ENCODE data around the gene TXNRD2. TPM values are rescaled to one million over a fixed set of nuclear protein-coding genes. Genes with fewer than 3 reads are reported as not detected.

TXNRD2 gene
- total RNA-seq, 1 donor from 2014 or later, result 46.0 TPM

DNA sequence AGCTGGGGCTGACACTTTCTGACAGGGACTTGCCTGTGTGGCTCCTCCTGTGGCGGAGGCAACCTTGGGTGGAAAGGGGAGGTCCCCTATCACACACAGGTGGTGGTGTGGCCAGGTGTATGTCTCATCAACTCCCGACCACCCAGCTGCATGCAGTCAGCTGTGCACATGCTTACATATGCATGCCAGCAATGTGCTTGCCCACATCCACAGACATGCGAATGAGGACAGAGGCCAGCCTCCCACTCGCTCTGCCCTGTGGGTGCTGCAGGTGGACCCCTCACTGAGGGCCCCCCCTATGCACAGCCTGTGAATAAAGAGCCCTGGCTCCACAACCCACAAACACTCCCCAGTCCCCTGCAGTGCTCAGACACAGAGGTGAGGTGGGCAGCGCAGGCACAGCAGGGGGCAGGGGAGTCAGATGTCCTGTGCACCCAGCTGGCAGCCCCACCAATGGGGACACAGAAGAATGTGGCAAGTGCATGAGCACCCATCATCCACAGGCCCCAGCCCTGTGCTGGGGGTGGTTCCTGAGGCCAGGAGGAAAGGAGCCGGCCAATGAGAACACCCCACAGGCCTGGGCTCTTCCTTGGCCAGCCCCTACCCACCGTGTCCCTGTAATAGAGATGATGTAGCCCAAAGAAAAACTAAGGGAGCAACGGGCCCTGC is 96.4 kb downstream of the TXNRD2 start:
- peaks cover 11 to 21% of the 10 kb centered on the region in 2 donors for H3K4me1 ChIP-seq
- no peaks in the 10 kb centered on the region for H3K27me3 ChIP-seq
- no peaks in the 10 kb centered on the region for H3K9me3 ChIP-seq
- H3K27ac ChIP-seq, result peak overlapping the region; percentile 70 to 84
- H3K4me3 ChIP-seq, result no peak overlapping the region
- H3K36me3 ChIP-seq, result peaks cover 2 to 6% of the 10 kb centered on the region in 2 donors
- DNase-seq (ENCODE audit: low spot score in 2 of 2), result no peak
- intact Hi-C loops (cut with DNase I), result no loop called here
- TF ChIP-seq CTCF (IDR thresholded peaks at IDR 0.05), result no peak

GRCh38 chr22:19844377-19845053 is 97.1 kb downstream of the TXNRD2 start:
- intact Hi-C loops (cut with DNase I), result loop anchor here (5.0 kb wide), 1 partner anchor 33 kb away; no protein-coding TSS in a partner anchor
- peaks cover 11 to 21% of the 10 kb centered on the region in 2 donors for H3K4me1 ChIP-seq
- H3K9me3 ChIP-seq, result no peaks in the 10 kb centered on the region
- H3K27me3 ChIP-seq, result no peaks in the 10 kb centered on the region
- peak in 1 of 2 donors; percentile 87 for DNase-seq (ENCODE audit: low spot score in 2 of 2)
- peak overlapping the region in 1 of 2 donors; percentile 21 for H3K4me3 ChIP-seq
- peaks cover 0 to 4% of the 10 kb centered on the region in 2 donors for H3K36me3 ChIP-seq
- peak in 1 of 3 experiments; percentile 10 for TF ChIP-seq CTCF (IDR thresholded peaks at IDR 0.05)
- peak overlapping the region; percentile 70 to 84 for H3K27ac ChIP-seq

GRCh38 chr22:19843857-19844376 is 97.7 kb downstream of the TXNRD2 start:
- Histone ChIP-seq H3K4me1 (peaks cover 11 to 21% of the 10 kb centered on the region in 2 donors), H3K9me3 (no peaks in the 10 kb centered on the region), H3K36me3 (peaks cover 0 to 4% of the 10 kb centered on the region in 2 donors), H3K4me3 (peak overlapping the region in 1 of 2 donors; percentile 21), H3K27me3 (no peaks in the 10 kb centered on the region), H3K27ac (peak overlapping the region; percentile 70 to 84)
- intact Hi-C loops (cut with DNase I), result loop anchor here (5.0 kb wide), 1 partner anchor 33 kb away; no protein-coding TSS in a partner anchor
- TF ChIP-seq CTCF (IDR thresholded peaks at IDR 0.05), result no peak
- DNase-seq (ENCODE audit: low spot score in 2 of 2), result no peak

DNA sequence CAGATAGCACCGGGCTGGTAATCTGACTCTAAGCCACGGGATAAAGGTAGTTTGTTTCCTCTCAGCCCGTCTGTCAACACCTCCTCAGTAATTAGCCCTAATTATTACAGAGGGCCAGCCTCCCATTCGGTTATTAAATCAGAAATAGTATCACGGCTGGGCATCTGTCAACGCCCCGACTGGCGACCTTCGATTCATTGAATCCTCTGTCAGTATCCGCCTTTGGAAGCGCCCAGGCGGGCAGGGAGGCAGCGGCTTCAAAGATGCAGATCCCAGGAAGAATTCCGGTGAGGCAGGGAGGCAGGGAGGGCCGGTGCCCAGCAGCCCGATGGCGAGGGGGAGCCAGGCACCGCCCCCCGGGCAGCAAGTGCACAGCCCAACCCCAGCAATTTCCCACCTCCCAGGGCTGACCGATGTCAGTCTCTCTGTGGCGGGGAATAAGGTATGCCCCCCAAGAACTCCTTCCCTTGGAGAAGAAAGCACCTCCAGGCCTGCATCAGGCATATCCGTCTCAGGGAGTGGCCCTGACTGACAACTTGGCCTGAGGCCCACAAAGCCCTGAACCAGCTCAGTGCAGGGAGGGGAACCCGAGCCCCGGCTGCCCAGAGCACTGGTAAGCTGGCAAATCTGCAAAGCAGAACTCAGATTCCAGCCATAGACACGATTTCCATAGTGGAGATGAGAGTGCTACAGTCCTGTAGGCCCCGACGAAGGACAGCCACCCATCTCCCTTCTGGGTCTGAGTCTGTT is 98.3 kb downstream of the TXNRD2 start:
- Histone ChIP-seq H3K4me3 (no peak overlapping the region), H3K27ac (peak overlapping the region; percentile 70 to 84), H3K9me3 (no peaks in the 10 kb centered on the region), H3K27me3 (no peaks in the 10 kb centered on the region), H3K36me3 (peaks cover 0 to 4% of the 10 kb centered on the region in 2 donors), H3K4me1 (peaks cover 11 to 21% of the 10 kb centered on the region in 2 donors)
- no peak for DNase-seq (ENCODE audit: low spot score in 2 of 2)
- TF ChIP-seq CTCF (IDR thresholded peaks at IDR 0.05), result no peak
- intact Hi-C loops (cut with DNase I), result loop anchor here (5.0 kb wide), 1 partner anchor 34 kb away; no protein-coding TSS in a partner anchor

GRCh38 chr22:19842393-19843106 is 99.1 kb downstream of the TXNRD2 start:
- DNase-seq (ENCODE audit: low spot score in 2 of 2), result no peak
- intact Hi-C loops (cut with DNase I), result loop anchor here (5.0 kb wide), 1 partner anchor 35 kb away; no protein-coding TSS in a partner anchor
- H3K9me3 ChIP-seq, result no peaks in the 10 kb centered on the region
- H3K4me1 ChIP-seq, result peaks cover 11 to 21% of the 10 kb centered on the region in 2 donors
- no peak overlapping the region for H3K4me3 ChIP-seq
- H3K27me3 ChIP-seq, result no peaks in the 10 kb centered on the region
- no peak for TF ChIP-seq CTCF (IDR thresholded peaks at IDR 0.05)
- H3K27ac ChIP-seq, result no peak overlapping the region
- peaks cover 0 to 4% of the 10 kb centered on the region in 2 donors for H3K36me3 ChIP-seq

Measured in ascending aorta (tissue), 2 donors.